22Rv1 (cell line): ENCODE results near the gene SLC43A2.

Experiments
- ZFX ChIP-seq: fragments of 450-650 bp; IDR thresholded peaks from 2 replicates; pipeline ENCODE4 v1.6.1; 2017; ENCODE audit warnings: antibody characterized with exemption, borderline replicate concordance
- TF ChIP-seq, protein P1 (sequence below): fragments of 450-650 bp; IDR thresholded peaks from 2 replicates; pipeline ENCODE4 v1.5.1; 2017; ENCODE audit warnings: mild to moderate bottlenecking

GRCh38 chr17:1580979-1581676, 47.5 kb downstream of the SLC43A2 start:
- TF ChIP-seq, protein P1, sequence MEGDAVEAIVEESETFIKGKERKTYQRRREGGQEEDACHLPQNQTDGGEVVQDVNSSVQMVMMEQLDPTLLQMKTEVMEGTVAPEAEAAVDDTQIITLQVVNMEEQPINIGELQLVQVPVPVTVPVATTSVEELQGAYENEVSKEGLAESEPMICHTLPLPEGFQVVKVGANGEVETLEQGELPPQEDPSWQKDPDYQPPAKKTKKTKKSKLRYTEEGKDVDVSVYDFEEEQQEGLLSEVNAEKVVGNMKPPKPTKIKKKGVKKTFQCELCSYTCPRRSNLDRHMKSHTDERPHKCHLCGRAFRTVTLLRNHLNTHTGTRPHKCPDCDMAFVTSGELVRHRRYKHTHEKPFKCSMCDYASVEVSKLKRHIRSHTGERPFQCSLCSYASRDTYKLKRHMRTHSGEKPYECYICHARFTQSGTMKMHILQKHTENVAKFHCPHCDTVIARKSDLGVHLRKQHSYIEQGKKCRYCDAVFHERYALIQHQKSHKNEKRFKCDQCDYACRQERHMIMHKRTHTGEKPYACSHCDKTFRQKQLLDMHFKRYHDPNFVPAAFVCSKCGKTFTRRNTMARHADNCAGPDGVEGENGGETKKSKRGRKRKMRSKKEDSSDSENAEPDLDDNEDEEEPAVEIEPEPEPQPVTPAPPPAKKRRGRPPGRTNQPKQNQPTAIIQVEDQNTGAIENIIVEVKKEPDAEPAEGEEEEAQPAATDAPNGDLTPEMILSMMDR = no peak
- TF ChIP-seq ZFX = no peak
